Stomach smooth muscle (tissue), 2 donors: ENCODE data around the gene ANAPC5.

Source experiments
- H3K27ac ChIP-seq: one replicate; pipeline ENCODE4 v1.7.0; 2013; ENCODE audit warnings: mild to moderate bottlenecking, low read length, inconsistent platforms
- H3K27me3 ChIP-seq, 2 donors: one replicate each; pipeline ENCODE4 v1.7.0; 2013; ENCODE audit warnings: low read length in 2 of 2; ENCODE audit not compliant: insufficient read depth in 2 of 2, control insufficient read depth in 1 of 2
- H3K36me3 ChIP-seq, 2 donors: one replicate each; pipeline ENCODE4 v1.7.0; 2013; ENCODE audit warnings: low read length in 2 of 2; ENCODE audit not compliant: control insufficient read depth in 2 of 2, insufficient read depth in 2 of 2
- H3K4me1 ChIP-seq: one replicate; pipeline ENCODE4 v1.7.0; 2013; ENCODE audit warnings: low read length; ENCODE audit not compliant: control insufficient read depth, insufficient read depth
- H3K4me3 ChIP-seq, 2 donors: one replicate each; pipeline ENCODE4 v1.7.0; 2013; ENCODE audit warnings: low read length in 2 of 2
- H3K9ac ChIP-seq, 2 donors: one replicate each; pipeline ENCODE4 v1.7.0; 2013; ENCODE audit warnings: low read length in 2 of 2, mild to moderate bottlenecking in 1 of 2
- H3K9me3 ChIP-seq, 2 donors: one replicate each; pipeline ENCODE4 v1.7.0; 2013; ENCODE audit warnings: low read length in 2 of 2; ENCODE audit not compliant: control insufficient read depth in 2 of 2
- donor health status: healthy.
- donor health status: Pancreatic carcinoma.

Gene ANAPC5

DNA sequence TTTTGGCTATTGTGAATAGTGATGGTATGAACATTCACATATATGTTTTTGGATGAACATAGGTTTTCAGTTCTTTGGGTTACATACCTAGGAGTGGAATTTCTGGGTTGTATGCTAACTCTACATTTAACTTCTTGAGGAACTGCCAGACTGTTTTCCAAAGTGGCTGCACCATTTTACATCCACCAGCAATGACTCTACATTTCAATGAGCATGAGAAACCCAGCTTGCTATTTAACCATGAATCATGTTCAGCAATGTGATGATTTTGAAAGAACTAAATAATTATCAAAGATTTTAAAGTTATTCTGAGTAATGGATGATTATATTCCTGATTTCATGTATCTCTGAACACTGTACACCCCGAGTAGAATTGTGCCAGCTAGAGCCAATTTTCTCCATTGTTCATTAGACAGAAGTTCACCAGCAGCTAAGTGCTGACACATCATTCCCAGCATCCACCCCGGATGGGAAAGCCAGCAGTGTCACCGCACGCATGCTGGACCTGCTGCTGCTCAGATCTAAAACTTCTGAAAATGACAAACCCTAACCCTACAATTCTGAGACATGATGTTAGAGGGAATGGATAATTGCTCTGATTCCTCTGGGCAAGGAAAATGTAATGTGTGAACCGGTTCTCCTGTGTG lies 13.3 kb upstream of the ANAPC5 start:
- H3K4me1 ChIP-seq, result no peaks in the 10 kb centered on the region
- H3K27me3 ChIP-seq, result no peaks in the 10 kb centered on the region
- H3K27ac ChIP-seq, result no peak overlapping the region
- H3K4me3 ChIP-seq, result no peak overlapping the region
- no peak overlapping the region for H3K9ac ChIP-seq
- H3K9me3 ChIP-seq, result no peaks in the 10 kb centered on the region
- H3K36me3 ChIP-seq, result no peaks in the 10 kb centered on the region

DNA sequence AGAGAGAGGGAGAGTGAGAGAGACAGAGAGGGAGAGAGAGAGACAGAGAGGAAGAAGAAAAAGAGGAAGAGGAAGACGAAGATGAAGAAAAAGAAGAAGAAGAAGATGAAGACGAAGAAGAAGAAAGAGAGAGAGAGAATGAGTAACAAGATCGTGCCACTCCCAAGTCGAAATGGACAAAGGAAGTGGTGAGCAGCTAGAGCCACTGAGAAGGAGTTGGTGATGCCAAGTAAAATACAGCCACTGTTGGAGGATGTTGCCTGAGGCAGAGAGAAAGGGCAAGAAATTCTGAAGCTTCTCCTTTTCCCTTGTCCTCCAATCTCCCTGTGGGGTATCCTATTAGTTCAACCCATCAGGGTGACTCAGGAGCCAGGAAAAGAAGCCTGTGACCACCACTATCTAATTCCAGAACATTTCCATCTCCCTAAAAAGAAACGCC lies 12.5 kb upstream of the ANAPC5 start:
- H3K4me3 ChIP-seq, result no peak overlapping the region
- H3K4me1 ChIP-seq, result no peaks in the 10 kb centered on the region
- H3K27me3 ChIP-seq, result no peaks in the 10 kb centered on the region
- no peaks in the 10 kb centered on the region for H3K36me3 ChIP-seq
- no peak overlapping the region for H3K27ac ChIP-seq
- no peaks in the 10 kb centered on the region for H3K9me3 ChIP-seq
- H3K9ac ChIP-seq, result no peak overlapping the region

DNA sequence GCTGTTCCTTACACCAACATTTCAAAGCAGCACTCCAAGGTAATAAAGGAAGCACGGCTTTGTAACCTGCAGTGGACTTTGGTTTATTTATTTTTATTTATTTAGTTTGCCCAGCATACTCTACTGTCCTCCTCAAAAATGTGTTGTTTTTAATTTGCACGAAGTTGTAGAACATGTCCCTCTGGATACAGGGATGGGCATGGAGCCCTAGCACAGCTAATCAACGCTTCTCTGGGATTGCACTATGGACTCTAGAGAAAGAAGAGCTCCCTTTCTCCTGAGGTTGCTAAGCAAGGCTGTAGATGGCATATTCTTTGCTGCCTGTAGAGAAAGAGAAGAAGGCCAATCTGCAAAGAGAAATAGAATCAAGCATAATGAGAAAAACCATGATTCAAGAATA lies 5.9 kb upstream of the ANAPC5 start:
- no peak overlapping the region for H3K9ac ChIP-seq
- no peaks in the 10 kb centered on the region for H3K36me3 ChIP-seq
- no peak overlapping the region for H3K27ac ChIP-seq
- H3K9me3 ChIP-seq, result no peaks in the 10 kb centered on the region
- no peaks in the 10 kb centered on the region for H3K4me1 ChIP-seq
- no peaks in the 10 kb centered on the region for H3K27me3 ChIP-seq
- no peak overlapping the region for H3K4me3 ChIP-seq

DNA sequence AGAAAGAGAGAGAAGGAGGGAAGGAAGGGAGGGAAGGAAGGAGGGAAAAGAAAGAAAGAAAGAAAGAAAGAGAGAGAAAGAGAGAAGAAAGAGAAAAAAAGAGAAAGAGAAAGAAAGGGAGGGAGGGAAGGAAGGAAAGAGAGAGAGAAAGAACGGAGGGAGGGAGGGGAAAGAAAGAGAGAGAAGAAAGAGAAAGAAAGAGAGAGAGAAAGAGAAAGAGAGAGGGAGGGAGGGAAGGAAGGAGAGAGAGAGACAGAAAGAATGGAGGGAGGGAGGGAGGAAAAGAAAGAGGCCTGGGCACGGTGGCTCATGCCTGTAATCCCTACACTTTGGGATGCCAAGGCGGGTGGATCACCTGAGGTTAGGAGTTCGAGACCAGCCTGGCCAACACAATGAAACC lies 5.1 kb upstream of the ANAPC5 start:
- Histone ChIP-seq H3K9me3 (no peaks in the 10 kb centered on the region), H3K9ac (no peak overlapping the region), H3K4me3 (no peak overlapping the region), H3K27me3 (no peaks in the 10 kb centered on the region), H3K4me1 (no peaks in the 10 kb centered on the region), H3K27ac (no peak overlapping the region), H3K36me3 (no peaks in the 10 kb centered on the region)

DNA sequence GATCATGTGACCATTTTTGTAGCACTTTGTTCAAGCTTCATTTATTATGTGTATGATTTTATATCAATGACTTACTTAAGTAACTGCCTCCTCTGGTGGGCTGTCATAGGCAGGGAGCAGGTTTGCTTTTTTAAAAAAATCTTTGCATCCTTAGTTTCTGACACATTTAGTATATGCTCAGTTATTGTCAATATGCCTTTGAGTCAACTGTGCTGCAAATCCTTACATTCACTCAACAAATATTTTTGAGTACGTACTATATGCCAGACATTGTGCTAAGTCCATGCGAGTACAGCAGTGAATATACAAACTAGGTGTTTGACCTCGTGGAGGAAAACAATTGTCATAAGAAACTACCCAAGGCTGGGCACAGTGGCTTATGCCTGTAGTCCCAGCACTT lies 4.4 kb upstream of the ANAPC5 start:
- no peaks in the 10 kb centered on the region for H3K36me3 ChIP-seq
- H3K4me1 ChIP-seq, result peaks cover 3% of the 10 kb centered on the region
- H3K27me3 ChIP-seq, result no peaks in the 10 kb centered on the region

DNA sequence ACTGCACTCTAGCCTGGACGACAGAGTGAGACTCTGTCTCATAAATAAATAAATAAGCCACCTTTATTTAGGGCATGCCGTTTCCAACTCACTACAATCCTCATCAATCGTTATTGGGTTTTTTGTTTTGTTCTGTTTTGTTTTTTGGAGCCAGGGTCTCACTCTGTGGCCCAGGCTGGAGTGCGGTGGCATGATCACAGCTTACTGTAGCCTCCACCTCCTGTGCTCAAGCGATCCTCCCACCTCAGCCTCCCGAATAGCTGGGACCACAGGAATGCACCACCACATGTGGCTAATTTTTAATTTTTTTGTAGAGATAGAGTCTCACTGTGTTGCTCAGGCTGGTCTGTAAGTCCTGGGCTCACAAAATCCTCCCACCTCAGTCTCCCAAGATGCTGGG lies 3.6 kb upstream of the ANAPC5 start:
- peaks cover 9% of the 10 kb centered on the region for H3K4me1 ChIP-seq
- H3K36me3 ChIP-seq, result no peaks in the 10 kb centered on the region
- no peak overlapping the region for H3K27ac ChIP-seq
- no peak overlapping the region for H3K4me3 ChIP-seq
- H3K27me3 ChIP-seq, result no peaks in the 10 kb centered on the region
- no peak overlapping the region for H3K9ac ChIP-seq
- H3K9me3 ChIP-seq, result no peaks in the 10 kb centered on the region

More for the DNA sequence above, 4.4 kb upstream of the ANAPC5 start:
- no peak overlapping the region for H3K9ac ChIP-seq
- H3K4me3 ChIP-seq, result no peak overlapping the region
- no peaks in the 10 kb centered on the region for H3K9me3 ChIP-seq
- H3K27ac ChIP-seq, result no peak overlapping the region

DNA sequence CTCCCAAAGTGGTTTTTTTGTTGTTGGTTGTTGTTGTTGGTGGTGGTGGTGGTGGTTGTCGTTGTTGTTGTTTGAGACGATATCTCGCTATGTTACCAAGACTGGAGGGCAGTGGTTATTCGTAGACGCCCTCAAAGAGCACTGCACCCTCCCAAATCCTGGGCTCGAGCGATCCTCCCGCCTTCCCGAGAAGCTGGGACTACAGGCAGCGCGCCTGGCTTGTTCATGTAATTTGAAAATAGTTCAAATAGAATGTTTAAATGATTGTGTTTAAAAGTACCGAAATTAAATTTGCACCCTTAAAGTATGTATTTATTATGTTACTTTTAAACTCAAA lies 439 bp upstream of the ANAPC5 start:
- Histone ChIP-seq H3K4me1 (peaks cover 9% of the 10 kb centered on the region), H3K4me3 (peak overlapping the region; percentile 86 to 99), H3K27me3 (no peaks in the 10 kb centered on the region), H3K9me3 (no peaks in the 10 kb centered on the region), H3K9ac (peak overlapping the region; percentile 47 to 64), H3K27ac (peak overlapping the region; percentile 76), H3K36me3 (no peaks in the 10 kb centered on the region)

DNA sequence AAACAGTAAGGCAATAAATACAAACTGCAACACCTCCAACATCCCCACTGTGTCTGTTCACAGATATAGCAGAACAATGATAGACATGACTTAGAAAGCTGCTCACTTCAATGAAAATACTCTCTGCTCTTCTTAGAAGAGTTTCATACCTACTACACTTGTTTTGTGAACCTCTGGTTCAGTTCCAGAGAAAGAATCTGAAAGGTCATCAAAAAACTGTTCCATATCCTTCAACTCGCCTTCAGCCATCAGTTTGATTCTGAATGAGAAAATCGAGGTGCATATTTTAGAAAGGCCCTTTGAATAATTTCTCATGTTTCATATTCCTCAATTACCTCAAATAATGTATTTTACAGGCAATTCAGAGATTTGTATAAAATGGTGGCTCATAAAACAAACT lies 5.5 kb downstream of the ANAPC5 start:
- Histone ChIP-seq H3K36me3 (peaks cover 28 to 35% of the 10 kb centered on the region in 2 donors), H3K9me3 (no peaks in the 10 kb centered on the region), H3K4me1 (peaks cover 7% of the 10 kb centered on the region), H3K4me3 (no peak overlapping the region), H3K27ac (no peak overlapping the region), H3K27me3 (no peaks in the 10 kb centered on the region), H3K9ac (no peak overlapping the region)

DNA sequence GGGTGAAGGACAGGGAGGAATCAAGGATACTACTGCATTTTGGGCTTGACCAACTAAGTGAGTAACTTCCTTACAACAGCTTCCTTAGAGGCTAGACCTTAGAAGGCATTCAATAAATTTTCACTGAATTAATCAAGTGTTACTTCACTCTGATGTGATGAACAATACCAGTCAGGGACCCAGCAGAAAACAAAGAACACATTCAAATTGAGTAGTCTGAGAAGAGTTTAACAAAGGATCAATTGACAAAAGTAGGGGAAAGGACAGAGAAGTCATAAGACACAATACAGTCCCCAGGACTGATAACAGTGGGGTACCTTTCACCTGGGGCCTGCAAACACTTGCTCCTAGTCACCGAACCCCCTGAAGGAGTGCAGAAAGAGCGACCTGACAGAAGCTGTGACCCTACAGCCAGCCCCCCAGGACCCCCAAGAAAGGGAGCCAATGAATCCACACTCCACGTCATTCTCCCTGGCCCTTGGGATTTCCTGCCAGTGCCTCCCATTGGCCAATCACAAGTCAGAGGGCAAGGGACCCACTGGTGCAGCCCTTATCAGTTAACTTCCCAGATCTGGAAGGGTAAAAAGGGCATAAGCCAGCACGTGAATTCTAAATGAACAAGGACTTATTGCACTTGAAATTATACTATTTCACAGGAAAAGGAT lies 6.9 kb downstream of the ANAPC5 start:
- Histone ChIP-seq H3K4me3 (no peak overlapping the region), H3K4me1 (no peaks in the 10 kb centered on the region), H3K27ac (no peak overlapping the region), H3K36me3 (peaks cover 34 to 35% of the 10 kb centered on the region in 2 donors), H3K9ac (no peak overlapping the region), H3K27me3 (no peaks in the 10 kb centered on the region), H3K9me3 (no peaks in the 10 kb centered on the region)

DNA sequence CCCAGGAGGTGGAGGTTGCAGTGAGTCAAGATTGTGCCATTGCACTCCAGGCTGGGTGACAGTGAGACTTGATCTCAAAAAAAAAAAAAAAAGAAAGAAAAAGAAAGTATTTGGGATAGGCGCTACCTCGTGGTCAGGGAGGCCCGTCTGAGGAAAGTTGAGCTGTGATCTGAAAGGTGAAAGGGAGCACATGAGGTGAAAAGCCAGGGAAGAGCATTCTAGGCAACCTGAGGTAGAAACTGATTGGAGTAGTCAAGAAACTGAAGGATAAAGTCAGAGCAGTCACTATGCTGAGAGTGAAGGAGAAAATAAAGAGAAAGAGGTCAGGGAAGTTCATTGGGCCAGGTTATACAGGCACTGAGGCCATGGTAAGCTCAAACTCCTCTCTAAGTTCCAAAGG lies 7.7 kb downstream of the ANAPC5 start:
- Histone ChIP-seq H3K27me3 (no peaks in the 10 kb centered on the region), H3K9ac (no peak overlapping the region), H3K36me3 (peaks cover 34 to 35% of the 10 kb centered on the region in 2 donors), H3K4me1 (no peaks in the 10 kb centered on the region), H3K27ac (no peak overlapping the region), H3K9me3 (no peaks in the 10 kb centered on the region), H3K4me3 (no peak overlapping the region)

DNA sequence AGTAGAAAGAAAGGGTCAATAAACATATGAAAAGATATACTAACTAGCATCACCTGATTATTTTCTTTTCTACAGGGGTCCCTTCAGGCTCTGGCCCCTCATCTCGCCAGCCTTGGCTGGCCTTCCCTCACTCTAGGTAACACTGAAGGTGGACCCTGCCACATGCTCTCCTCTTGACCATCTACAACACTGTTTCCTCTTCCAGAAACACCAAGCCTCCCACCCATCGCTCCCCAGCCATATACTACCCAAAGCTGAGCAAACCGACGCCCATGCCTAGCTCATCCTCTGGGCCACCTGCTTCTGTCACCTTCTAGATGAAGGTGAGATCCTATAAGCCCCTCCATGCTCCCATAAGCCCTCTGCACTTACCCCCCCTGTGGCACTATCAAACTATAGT lies 14.8 kb downstream of the ANAPC5 start:
- Histone ChIP-seq H3K9ac (no peak overlapping the region), H3K27me3 (no peaks in the 10 kb centered on the region), H3K9me3 (no peaks in the 10 kb centered on the region), H3K27ac (no peak overlapping the region), H3K36me3 (peaks cover 16 to 21% of the 10 kb centered on the region in 2 donors), H3K4me3 (no peak overlapping the region), H3K4me1 (no peaks in the 10 kb centered on the region)
